Osteocyte (in vitro differentiated cells): Measurements from ENCODE around the gene SLC4A1. TPM values are rescaled to one million over a fixed set of nuclear protein-coding genes. Genes with fewer than 3 reads are reported as not detected.

Experiments used
- DNase-seq: peaks from one replicate; pipeline ENCODE4 v3.0.0; 2021; ENCODE audit warnings: mixed read lengths; ENCODE audit not compliant: unreplicated experiment; ENCODE audit errors: extremely low spot score
- H3K27ac Mint-ChIP-seq: one replicate; pipeline ENCODE4 v1.8.0; 2021; ENCODE audit warnings: mild to moderate bottlenecking, mixed read lengths; ENCODE audit not compliant: unreplicated experiment
- H3K27me3 Mint-ChIP-seq: one replicate; pipeline ENCODE4 v1.8.0; 2021; ENCODE audit warnings: mixed read lengths; ENCODE audit not compliant: unreplicated experiment
- H3K36me3 Mint-ChIP-seq: one replicate; pipeline ENCODE4 v1.8.0; 2021; ENCODE audit warnings: mixed read lengths; ENCODE audit not compliant: unreplicated experiment
- H3K4me1 Mint-ChIP-seq: one replicate; pipeline ENCODE4 v1.8.0; 2021; ENCODE audit warnings: mixed read lengths; ENCODE audit not compliant: unreplicated experiment
- H3K4me3 Mint-ChIP-seq: one replicate; pipeline ENCODE4 v1.8.0; 2021; ENCODE audit warnings: mild to moderate bottlenecking, moderate library complexity, mixed read lengths; ENCODE audit not compliant: unreplicated experiment
- H3K9me3 Mint-ChIP-seq: one replicate; pipeline ENCODE4 v1.8.0; 2021; ENCODE audit warnings: mixed read lengths; ENCODE audit not compliant: unreplicated experiment
- CTCF ChIP-seq: fragments of 200-600 bp; sonication (generic); IDR thresholded peaks from 2 replicates; pipeline ENCODE4 v1.5.0; 2021; ENCODE audit warnings: antibody characterized with exemption, mild to moderate bottlenecking, moderate library complexity
- total RNA-seq: library from RNA; stranded (reverse); gene quantifications from 2 replicates; pipeline ENCODE4 v1.2.1, GENCODE V29; 2021

The SLC4A1 gene
- total RNA-seq, 1 donor from 2014 or later: not detected

- Mint-ChIP-seq H3K36me3 (peaks cover 33% of the 10 kb centered on the region), H3K4me3 (no peak overlapping the region), H3K27me3 (no peaks in the 10 kb centered on the region), H3K27ac (peak overlapping the region; percentile 12), H3K9me3 (no peaks in the 10 kb centered on the region), H3K4me1 (no peaks in the 10 kb centered on the region)
- TF ChIP-seq CTCF: no peak
- DNase-seq: no peak
Observed at GRCh38 chr17:44209786-44210341, 58.1 kb downstream of the SLC4A1 start.

- DNase-seq: no peak
- Mint-ChIP-seq H3K27ac (no peak overlapping the region), H3K27me3 (no peaks in the 10 kb centered on the region), H3K9me3 (no peaks in the 10 kb centered on the region), H3K4me3 (no peak overlapping the region), H3K36me3 (peaks cover 17% of the 10 kb centered on the region), H3K4me1 (peaks cover 6% of the 10 kb centered on the region)
- no peak for TF ChIP-seq CTCF
Observed at GRCh38 chr17:44207743-44208142, 60.2 kb downstream of the SLC4A1 start.

GRCh38 chr17:44207319-44207718 lies 60.6 kb downstream of the SLC4A1 start:
- Mint-ChIP-seq H3K9me3 (no peaks in the 10 kb centered on the region), H3K4me1 (peaks cover 8% of the 10 kb centered on the region), H3K27ac (no peak overlapping the region), H3K36me3 (peaks cover 17% of the 10 kb centered on the region), H3K4me3 (no peak overlapping the region), H3K27me3 (no peaks in the 10 kb centered on the region)
- DNase-seq: no peak
- TF ChIP-seq CTCF: no peak

- no peak for DNase-seq
- H3K27ac Mint-ChIP-seq: no peak overlapping the region
- TF ChIP-seq CTCF: no peak
- H3K4me3 Mint-ChIP-seq: no peak overlapping the region
- H3K4me1 Mint-ChIP-seq: peaks cover 8% of the 10 kb centered on the region
- no peaks in the 10 kb centered on the region for H3K9me3 Mint-ChIP-seq
- H3K36me3 Mint-ChIP-seq: peaks cover 17% of the 10 kb centered on the region
- no peaks in the 10 kb centered on the region for H3K27me3 Mint-ChIP-seq
Observed at GRCh38 chr17:44206825-44207155, 61.1 kb downstream of the SLC4A1 start.

GRCh38 chr17:44205962-44206824 lies 61.7 kb downstream of the SLC4A1 start:
- no peak overlapping the region for H3K27ac Mint-ChIP-seq
- no peak for DNase-seq
- TF ChIP-seq CTCF: peak; percentile 28
- H3K27me3 Mint-ChIP-seq: no peaks in the 10 kb centered on the region
- H3K4me3 Mint-ChIP-seq: no peak overlapping the region
- H3K36me3 Mint-ChIP-seq: peaks cover 14% of the 10 kb centered on the region
- peaks cover 9% of the 10 kb centered on the region for H3K4me1 Mint-ChIP-seq
- no peaks in the 10 kb centered on the region for H3K9me3 Mint-ChIP-seq
